Endothelial cell of umbilical vein (primary cell): ENCODE data around the gene EPSTI1.

Experiments used
- CTCF ChIP-seq, 2 donors: IDR thresholded peaks; 1 replicate in 1 of 2; 2 replicates in 1 of 2; pipeline ENCODE4 v1.5.1; 2011; ENCODE audit warnings: low read length in 2 of 2, mild to moderate bottlenecking in 2 of 2, moderate library complexity in 2 of 2, control low read depth in 1 of 2, inconsistent platforms in 1 of 2, low read depth in 1 of 2; ENCODE audit not compliant: insufficient read depth in 1 of 2; ENCODE audit errors: extremely low read depth in 1 of 2
- EZH2 ChIP-seq: IDR thresholded peaks from 2 replicates; pipeline ENCODE4 v1.6.1; 2012; ENCODE audit warnings: borderline replicate concordance, low read depth, mild to moderate bottlenecking, moderate library complexity, low read length, inconsistent platforms; ENCODE audit not compliant: severe bottlenecking
- POLR2A ChIP-seq: IDR thresholded peaks from 2 replicates; pipeline ENCODE4 v1.6.1; 2012; ENCODE audit warnings: low read depth, mild to moderate bottlenecking, control low read depth, low read length

- TF ChIP-seq CTCF (IDR thresholded peaks at IDR 0.05; ENCODE audit: extremely low read depth in 1 of 2, insufficient read depth in 1 of 2, low read depth in 1 of 2, low read length in 2 of 2) (no peak), EZH2 (no peak), POLR2A (no peak)
These were observed 132.3 kb downstream of the EPSTI1 start for GRCh38 chr13:42859760-42860159.
